ENCODE results near the gene REV1.
"Not testable (repeated sequence)": the region's sequence is repeated elsewhere in the genome, so short reads cannot be mapped to it uniquely, and the experiment has no call there.

The REV1 gene

DNA sequence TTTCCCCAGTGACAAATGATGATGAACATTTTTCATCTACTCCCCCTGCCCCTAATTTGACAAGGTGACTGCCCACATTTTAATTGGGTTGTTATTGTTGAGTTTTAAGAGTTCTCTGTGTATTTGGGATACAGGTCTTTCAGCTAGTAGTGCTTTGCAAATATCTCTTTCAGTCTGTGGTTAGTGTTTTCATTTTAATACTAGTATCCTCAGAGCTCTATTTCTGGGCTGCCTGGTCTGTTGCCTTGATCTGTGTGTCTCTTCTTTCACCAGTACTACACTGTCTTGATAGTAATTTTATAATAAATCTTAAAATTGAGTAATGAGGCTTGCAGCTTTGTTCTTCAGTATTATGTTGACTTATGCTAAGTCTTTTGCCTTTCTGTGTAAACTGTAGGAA, 133.0 kb downstream of the REV1 start:
- Mint-ChIP-seq H3K9me3 (no peaks in the 10 kb centered on the region), H3K36me3 (ENCODE audit: low read depth) (peaks cover 13% of the 10 kb centered on the region), H3K27ac (no peak overlapping the region), H3K4me1 (ENCODE audit: low read depth) (peaks cover 19% of the 10 kb centered on the region), H3K4me3 (no peak overlapping the region), H3K27me3 (ENCODE audit: low read depth) (no peaks in the 10 kb centered on the region)
- no peak for DNase-seq (ENCODE audit: low spot score)

DNA sequence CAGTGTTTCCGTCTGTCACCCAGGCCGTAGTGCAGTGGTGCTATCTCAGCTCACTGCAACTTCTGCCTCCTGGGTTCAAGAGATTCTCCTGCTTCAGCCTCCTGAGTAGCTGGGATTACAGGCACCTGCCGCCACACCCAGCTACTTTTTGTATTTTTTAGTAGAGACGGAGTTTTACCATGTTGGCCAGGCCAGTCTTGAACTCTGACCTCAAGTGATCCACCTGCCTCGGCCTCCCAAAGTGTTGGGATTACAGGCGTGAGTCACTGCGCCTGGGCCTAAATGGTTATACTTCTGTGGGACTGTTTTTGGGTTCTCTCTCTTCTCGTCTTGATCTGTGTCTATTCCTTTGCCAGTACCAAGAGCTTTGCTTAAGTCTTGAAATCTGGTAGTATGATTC, 135.0 kb downstream of the REV1 start:
- not testable (repeated sequence) for H3K27ac Mint-ChIP-seq; H3K9me3 Mint-ChIP-seq; H3K36me3 Mint-ChIP-seq (ENCODE audit: low read depth); H3K4me3 Mint-ChIP-seq; DNase-seq (ENCODE audit: low spot score); H3K27me3 Mint-ChIP-seq (ENCODE audit: low read depth)
- peaks cover 18% of the 10 kb centered on the region for H3K4me1 Mint-ChIP-seq (ENCODE audit: low read depth)

DNA sequence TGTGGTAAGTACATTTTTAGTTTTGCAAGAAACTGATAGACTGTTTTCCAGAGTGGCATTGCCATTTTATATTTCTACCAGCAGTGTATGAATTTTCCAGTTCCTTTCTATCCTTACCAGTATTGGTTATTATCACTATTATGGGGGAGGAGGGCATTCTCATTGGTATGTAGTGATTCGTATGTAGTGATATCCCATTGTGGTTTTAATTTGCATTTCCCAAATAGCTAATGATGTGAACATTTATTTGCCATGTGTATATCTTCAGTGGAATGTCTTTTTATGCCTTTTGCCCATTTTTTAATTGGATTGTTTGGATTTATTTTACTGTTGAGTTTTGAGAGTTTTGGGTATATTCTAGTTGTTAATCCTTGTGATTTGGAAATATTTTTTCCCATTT, 135.7 kb downstream of the REV1 start:
- Mint-ChIP-seq H3K36me3 (ENCODE audit: low read depth) (peaks cover 2% of the 10 kb centered on the region), H3K4me1 (ENCODE audit: low read depth) (peaks cover 22% of the 10 kb centered on the region), H3K4me3 (no peak overlapping the region), H3K27me3 (ENCODE audit: low read depth) (no peaks in the 10 kb centered on the region), H3K27ac (no peak overlapping the region), H3K9me3 (no peaks in the 10 kb centered on the region)
- no peak for DNase-seq (ENCODE audit: low spot score)

All from T-helper 2 cell treated with Interferon-gamma antibody and Interleukin-4, amounts not matched to agents 5 μg/mL and 100 μg/mL, for 36 hours (primary cell).